Measurements from ENCODE around the gene SPIB.

- TF ChIP-seq POLR2AphosphoS5 (IDR thresholded peaks at IDR 0.05) = no peak
- TF ChIP-seq CTCF (IDR thresholded peaks at IDR 0.05) = no peak
These were observed at the start of gene SPIB for GRCh38 chr19:50418176-50419021.

All from gastroesophageal sphincter (tissue), 3 donors.